Endothelial cell of umbilical vein (primary cell): ENCODE results near the gene CNBD2.

Experiments
- FOS ChIP-seq: IDR thresholded peaks from 2 replicates; pipeline ENCODE4 v1.6.1; 2011; ENCODE audit warnings: mild to moderate bottlenecking, low read length, moderate library complexity, borderline replicate concordance; ENCODE audit not compliant: insufficient read depth
- JUN ChIP-seq: IDR thresholded peaks from 2 replicates; pipeline ENCODE4 v1.6.1; 2011; ENCODE audit warnings: borderline replicate concordance, low read depth; ENCODE audit not compliant: insufficient read length, insufficient read depth
- POLR2AphosphoS5 ChIP-seq: IDR thresholded peaks from 2 replicates; pipeline ENCODE4 v1.6.1; 2012; ENCODE audit warnings: low read depth, mild to moderate bottlenecking, control low read depth, low read length, moderate library complexity; ENCODE audit not compliant: insufficient read depth
- TF ChIP-seq, protein P1 (sequence below), 2 donors: IDR thresholded peaks; 1 replicate in 1 of 2; 2 replicates in 1 of 2; pipeline ENCODE4 v1.5.1; 2011; ENCODE audit warnings: low read length in 2 of 2, mild to moderate bottlenecking in 2 of 2, moderate library complexity in 2 of 2, control low read depth in 1 of 2, inconsistent platforms in 1 of 2, low read depth in 1 of 2; ENCODE audit not compliant: insufficient read depth in 1 of 2; ENCODE audit errors: extremely low read depth in 1 of 2

DNA sequence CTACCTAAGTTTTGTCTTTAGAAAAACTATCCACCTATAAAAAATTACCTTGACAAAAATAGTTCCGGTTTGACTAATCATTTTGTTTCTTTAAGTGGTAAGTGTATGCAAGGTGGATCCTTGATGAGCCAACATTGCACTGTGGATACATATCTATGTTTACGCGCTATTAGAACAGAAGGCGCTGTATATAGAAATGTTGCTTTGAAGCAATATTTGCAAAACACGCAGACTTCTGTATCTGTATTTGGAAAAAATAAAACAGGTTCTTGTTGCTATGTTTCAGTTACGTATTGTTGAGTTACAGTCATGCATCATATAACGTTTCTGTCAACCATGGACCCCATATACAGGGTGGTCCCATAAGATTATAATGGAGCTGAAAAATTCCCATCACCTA, 18.3 kb upstream of the CNBD2 start:
- no peak for TF ChIP-seq POLR2AphosphoS5
- TF ChIP-seq, protein P1, sequence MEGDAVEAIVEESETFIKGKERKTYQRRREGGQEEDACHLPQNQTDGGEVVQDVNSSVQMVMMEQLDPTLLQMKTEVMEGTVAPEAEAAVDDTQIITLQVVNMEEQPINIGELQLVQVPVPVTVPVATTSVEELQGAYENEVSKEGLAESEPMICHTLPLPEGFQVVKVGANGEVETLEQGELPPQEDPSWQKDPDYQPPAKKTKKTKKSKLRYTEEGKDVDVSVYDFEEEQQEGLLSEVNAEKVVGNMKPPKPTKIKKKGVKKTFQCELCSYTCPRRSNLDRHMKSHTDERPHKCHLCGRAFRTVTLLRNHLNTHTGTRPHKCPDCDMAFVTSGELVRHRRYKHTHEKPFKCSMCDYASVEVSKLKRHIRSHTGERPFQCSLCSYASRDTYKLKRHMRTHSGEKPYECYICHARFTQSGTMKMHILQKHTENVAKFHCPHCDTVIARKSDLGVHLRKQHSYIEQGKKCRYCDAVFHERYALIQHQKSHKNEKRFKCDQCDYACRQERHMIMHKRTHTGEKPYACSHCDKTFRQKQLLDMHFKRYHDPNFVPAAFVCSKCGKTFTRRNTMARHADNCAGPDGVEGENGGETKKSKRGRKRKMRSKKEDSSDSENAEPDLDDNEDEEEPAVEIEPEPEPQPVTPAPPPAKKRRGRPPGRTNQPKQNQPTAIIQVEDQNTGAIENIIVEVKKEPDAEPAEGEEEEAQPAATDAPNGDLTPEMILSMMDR (IDR thresholded peaks at IDR 0.05; ENCODE audit: extremely low read depth in 1 of 2, insufficient read depth in 1 of 2, low read depth in 1 of 2, low read length in 2 of 2): no peak
- TF ChIP-seq FOS: no peak
- no peak for TF ChIP-seq JUN
